Prostate gland (tissue), 2 donors: ENCODE data around the gene KCNAB1.

ENCODE experiments used
- CTCF ChIP-seq, 4 experiments: fragments of 200-600 bp in 2 of 4; fragments of 450-650 bp in 2 of 4; sonication (generic) in 2 of 4; IDR thresholded peaks; 1 replicate in 3 of 4; 2 replicates in 1 of 4; pipeline ENCODE4 v1.5.1; 2016 to 2019; ENCODE audit warnings: antibody characterized with exemption in 4 of 4, mild to moderate bottlenecking in 2 of 4, moderate library complexity in 2 of 4
- POLR2A ChIP-seq: fragments of 450-650 bp; IDR thresholded peaks from one replicate; pipeline ENCODE4 v1.6.1; 2016; ENCODE audit warnings: antibody characterized with exemption, mild to moderate bottlenecking

DNA sequence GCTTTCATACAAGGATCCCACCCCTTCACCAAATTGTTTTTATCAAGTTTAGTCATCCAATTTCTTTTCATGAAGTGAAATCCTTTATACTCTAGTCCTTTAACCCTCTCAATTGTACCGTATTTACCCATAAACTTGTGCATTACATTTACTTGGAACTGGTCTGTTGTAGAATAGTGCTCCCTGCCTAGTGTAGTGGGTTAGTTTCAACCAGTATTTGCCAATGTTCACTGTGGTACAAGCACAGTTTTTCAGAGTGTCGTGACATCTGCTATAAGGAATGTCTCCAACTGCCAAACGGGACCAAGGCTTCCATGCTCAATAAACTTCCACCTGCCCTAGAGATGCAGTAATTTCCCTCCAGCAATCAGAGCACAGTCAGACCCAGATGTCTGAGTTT, 211.9 kb downstream of the KCNAB1 start:
- TF ChIP-seq CTCF (IDR thresholded peaks at IDR 0.05) (no peak), POLR2A (no peak)
